Measurements from ENCODE around the gene TOP2B. TPM values are rescaled to one million over a fixed set of nuclear protein-coding genes. Genes with fewer than 3 reads are reported as not detected.

Gene TOP2B
- total RNA-seq, 4 donors from 2014 or later: 87.1 to 115 (median 107) TPM

GRCh38 chr3:25654576-25654975, 10.1 kb downstream of the TOP2B start:
- Histone ChIP-seq H3K36me3 (no peaks in the 10 kb centered on the region), H3K27ac (replicated peaks in 1 of 4) (no peak overlapping the region), H3K27me3 (no peaks in the 10 kb centered on the region), H3K9me3 (peaks cover 0 to 8% (median 4%) of the 10 kb centered on the region in 4 donors), H3K4me3 (no peak overlapping the region), H3K4me1 (peaks cover 42 to 72% (median 63%) of the 10 kb centered on the region in 4 donors)
- TF ChIP-seq POLR2A (IDR thresholded peaks at IDR 0.05; ENCODE audit: low read depth): no peak
- TF ChIP-seq CTCF (IDR thresholded peaks at IDR 0.05): no peak
- no peak for TF ChIP-seq EP300 (IDR thresholded peaks at IDR 0.05)
- TF ChIP-seq POLR2AphosphoS5 (IDR thresholded peaks at IDR 0.05): no peak
- DNase-seq (ENCODE audit: extremely low spot score): no peak
- intact Hi-C loops (cut with DNase I): no loop called here

DNA sequence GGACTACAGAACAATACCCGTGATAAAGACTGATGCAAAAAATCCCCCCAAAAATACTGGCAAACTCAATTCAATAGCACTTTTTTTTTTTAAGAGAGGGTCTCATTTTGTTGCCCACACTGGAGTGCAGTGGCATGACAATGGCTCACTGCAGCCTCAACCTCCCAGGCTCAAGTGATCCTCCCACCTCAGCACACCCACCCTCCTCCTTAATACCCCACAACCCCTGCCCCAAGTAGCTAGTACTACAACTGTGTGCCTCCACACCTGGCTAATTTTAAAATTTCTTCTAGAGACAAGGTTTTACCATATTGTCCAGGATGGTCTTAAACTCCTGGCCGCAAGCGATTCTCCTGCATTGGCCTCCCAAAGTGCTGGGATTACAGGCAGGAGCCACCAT, 11.4 kb downstream of the TOP2B start:
- intact Hi-C loops (cut with DNase I): no loop called here
- no peaks in the 10 kb centered on the region for H3K36me3 ChIP-seq
- H3K4me1 ChIP-seq: peaks cover 34 to 61% (median 55%) of the 10 kb centered on the region in 4 donors
- no peak overlapping the region for H3K4me3 ChIP-seq
- WGBS: 89% methylated on average over 3 of the region's 3 CpGs
- no peak overlapping the region for H3K27ac ChIP-seq (replicated peaks in 1 of 4)
- no peak for DNase-seq (ENCODE audit: extremely low spot score)
- H3K9me3 ChIP-seq: peaks cover 0 to 19% (median 8%) of the 10 kb centered on the region in 4 donors
- no peak for TF ChIP-seq POLR2A (IDR thresholded peaks at IDR 0.05; ENCODE audit: low read depth)
- TF ChIP-seq CTCF (IDR thresholded peaks at IDR 0.05): no peak
- TF ChIP-seq EP300 (IDR thresholded peaks at IDR 0.05): no peak
- TF ChIP-seq POLR2AphosphoS5 (IDR thresholded peaks at IDR 0.05): no peak
- H3K27me3 ChIP-seq: no peaks in the 10 kb centered on the region

DNA sequence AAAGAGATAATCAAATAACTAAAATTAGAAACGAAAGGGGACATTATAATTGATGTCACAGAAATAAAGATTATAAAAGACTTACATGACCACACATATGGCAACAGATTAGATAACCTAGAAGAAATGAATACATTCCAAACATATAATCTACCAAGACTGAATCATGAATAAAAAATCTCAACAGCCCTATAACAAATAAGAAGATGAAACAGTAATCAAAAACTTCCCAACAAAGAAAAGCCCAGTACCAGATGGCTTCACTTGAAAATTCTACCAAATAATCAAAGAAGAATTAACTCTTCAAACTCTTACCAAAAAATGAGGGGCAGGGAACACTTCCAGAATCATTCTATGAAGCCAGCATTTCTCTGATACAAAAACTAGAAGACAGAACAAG, 11.8 kb downstream of the TOP2B start:
- no peak for DNase-seq (ENCODE audit: extremely low spot score)
- Histone ChIP-seq H3K27ac (replicated peaks in 1 of 4) (no peak overlapping the region), H3K4me3 (no peak overlapping the region), H3K4me1 (peaks cover 34 to 62% (median 56%) of the 10 kb centered on the region in 4 donors), H3K36me3 (no peaks in the 10 kb centered on the region), H3K9me3 (peaks cover 0 to 20% (median 8%) of the 10 kb centered on the region in 4 donors), H3K27me3 (no peaks in the 10 kb centered on the region)
- intact Hi-C loops (cut with DNase I): no loop called here
- TF ChIP-seq POLR2A (IDR thresholded peaks at IDR 0.05; ENCODE audit: low read depth) (no peak), EP300 (IDR thresholded peaks at IDR 0.05) (no peak), CTCF (IDR thresholded peaks at IDR 0.05) (no peak), POLR2AphosphoS5 (IDR thresholded peaks at IDR 0.05) (no peak)
- 55% methylated on average over 1 of the region's 1 CpG for WGBS

- no peak for DNase-seq (ENCODE audit: extremely low spot score)
- TF ChIP-seq POLR2AphosphoS5 (IDR thresholded peaks at IDR 0.05): no peak
- TF ChIP-seq EP300 (IDR thresholded peaks at IDR 0.05): no peak
- Histone ChIP-seq H3K27me3 (no peaks in the 10 kb centered on the region), H3K4me3 (no peak overlapping the region), H3K9me3 (peaks cover 0 to 20% (median 8%) of the 10 kb centered on the region in 4 donors), H3K4me1 (peaks cover 24 to 46% (median 35%) of the 10 kb centered on the region in 4 donors), H3K27ac (replicated peaks in 1 of 4) (no peak overlapping the region), H3K36me3 (peaks cover 0 to 9% (median 5%) of the 10 kb centered on the region in 4 donors)
- intact Hi-C loops (cut with DNase I): loop anchor here (5.0 kb wide), 3 partner anchors 133 to 1063 kb away; partner anchors contain the start of gene NGLY1
- WGBS: 95% methylated on average over 1 of the region's 1 CpG
These were observed 15.5 kb downstream of the TOP2B start for GRCh38 chr3:25648925-25649830.

- Histone ChIP-seq H3K36me3 (peaks cover 0 to 11% (median 6%) of the 10 kb centered on the region in 4 donors), H3K9me3 (peaks cover 0 to 20% (median 8%) of the 10 kb centered on the region in 4 donors), H3K27me3 (no peaks in the 10 kb centered on the region), H3K4me1 (peaks cover 17 to 37% (median 27%) of the 10 kb centered on the region in 4 donors), H3K4me3 (no peak overlapping the region), H3K27ac (replicated peaks in 1 of 4) (no peak overlapping the region)
- 42% methylated on average over 3 of the region's 3 CpGs for WGBS
- DNase-seq (ENCODE audit: extremely low spot score): no peak
- TF ChIP-seq POLR2A (IDR thresholded peaks at IDR 0.05; ENCODE audit: low read depth) (no peak), CTCF (IDR thresholded peaks at IDR 0.05) (peak; percentile 87 to 92 (median 88))
- intact Hi-C loops (cut with DNase I): loop anchor here (5.0 kb wide), 3 partner anchors 134 to 1064 kb away; partner anchors contain the start of gene NGLY1
These were observed 16.6 kb downstream of the TOP2B start for GRCh38 chr3:25648107-25648535.

Data from esophagus muscularis mucosa (tissue), 4 donors.